Gastrocnemius medialis (tissue), 4 donors: ENCODE results near the gene WFDC13.

Experiments
- POLR2A ChIP-seq, 2 donors: fragments of 450-650 bp; IDR thresholded peaks; one replicate each; pipeline ENCODE4 v1.6.1; 2017; ENCODE audit warnings: antibody characterized with exemption in 2 of 2, mild to moderate bottlenecking in 2 of 2, moderate library complexity in 2 of 2
- TF ChIP-seq, protein P1 (sequence below), 5 experiments: fragments of 450-650 bp in 3 of 5; fragments of 200-600 bp in 2 of 5; sonication (generic) in 2 of 5; IDR thresholded peaks in 4 of 5; conservative IDR thresholded peaks in 1 of 5; 1 replicate in 4 of 5; 2 replicates in 1 of 5; pipeline ENCODE4 v1.5.1; 2016 to 2019; ENCODE audit warnings: antibody characterized with exemption in 5 of 5, mild to moderate bottlenecking in 3 of 5, moderate library complexity in 3 of 5

GRCh38 chr20:45742596-45742995 lies 40.8 kb downstream of the WFDC13 start:
- TF ChIP-seq, protein P1, sequence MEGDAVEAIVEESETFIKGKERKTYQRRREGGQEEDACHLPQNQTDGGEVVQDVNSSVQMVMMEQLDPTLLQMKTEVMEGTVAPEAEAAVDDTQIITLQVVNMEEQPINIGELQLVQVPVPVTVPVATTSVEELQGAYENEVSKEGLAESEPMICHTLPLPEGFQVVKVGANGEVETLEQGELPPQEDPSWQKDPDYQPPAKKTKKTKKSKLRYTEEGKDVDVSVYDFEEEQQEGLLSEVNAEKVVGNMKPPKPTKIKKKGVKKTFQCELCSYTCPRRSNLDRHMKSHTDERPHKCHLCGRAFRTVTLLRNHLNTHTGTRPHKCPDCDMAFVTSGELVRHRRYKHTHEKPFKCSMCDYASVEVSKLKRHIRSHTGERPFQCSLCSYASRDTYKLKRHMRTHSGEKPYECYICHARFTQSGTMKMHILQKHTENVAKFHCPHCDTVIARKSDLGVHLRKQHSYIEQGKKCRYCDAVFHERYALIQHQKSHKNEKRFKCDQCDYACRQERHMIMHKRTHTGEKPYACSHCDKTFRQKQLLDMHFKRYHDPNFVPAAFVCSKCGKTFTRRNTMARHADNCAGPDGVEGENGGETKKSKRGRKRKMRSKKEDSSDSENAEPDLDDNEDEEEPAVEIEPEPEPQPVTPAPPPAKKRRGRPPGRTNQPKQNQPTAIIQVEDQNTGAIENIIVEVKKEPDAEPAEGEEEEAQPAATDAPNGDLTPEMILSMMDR (IDR thresholded peaks at IDR 0.05 in 4 of 5, conservative IDR thresholded peaks at IDR 0.05 in 1 of 5), result no peak
- no peak for TF ChIP-seq POLR2A (IDR thresholded peaks at IDR 0.05)
